Right hindlimb (tissue), 1 donor: Measurements from ENCODE around the gene HTATIP2.
"Not testable (repeated sequence)": the region's sequence is repeated elsewhere in the genome, so short reads cannot be mapped to it uniquely, and the experiment has no call there.

Experiments
- DNase-seq: peaks from one replicate; pipeline ENCODE4 v3.0.0-alpha.2; 2018

The HTATIP2 gene

GRCh38 chr11:20363500-20364340, at the start of gene HTATIP2:
Gene HTATIP2, plus strand, starts transcription at chr11:20363714. Its CDS starts 524 bp downstream, at chr11:20364238.
- DNase-seq, result peak; percentile 42

GRCh38 chr11:20315800-20316199, 47.7 kb upstream of the HTATIP2 start:
- DNase-seq, result no peak

GRCh38 chr11:20321177-20321576, 42.3 kb upstream of the HTATIP2 start:
- no peak for DNase-seq

- DNase-seq, result no peak
Measured at GRCh38 chr11:20327377-20327935, 36.1 kb upstream of the HTATIP2 start.

GRCh38 chr11:20336056-20336455, 27.5 kb upstream of the HTATIP2 start:
- DNase-seq, result no peak

GRCh38 chr11:20337526-20338154, 25.9 kb upstream of the HTATIP2 start:
- DNase-seq, result peak; percentile 57

- peak; percentile 80 for DNase-seq
Measured at GRCh38 chr11:20342347-20343141, 21.0 kb upstream of the HTATIP2 start.

- DNase-seq, result no peak
Measured at GRCh38 chr11:20351136-20351535, 12.4 kb upstream of the HTATIP2 start.

- DNase-seq, result no peak
Measured at GRCh38 chr11:20351751-20352262, 11.7 kb upstream of the HTATIP2 start.

GRCh38 chr11:20353829-20354434, 9.6 kb upstream of the HTATIP2 start:
- DNase-seq, result no peak

GRCh38 chr11:20355221-20356219, 8.0 kb upstream of the HTATIP2 start:
- DNase-seq, result no peak

GRCh38 chr11:20357150-20357549, 6.4 kb upstream of the HTATIP2 start:
- no peak for DNase-seq

- DNase-seq, result no peak
Measured at GRCh38 chr11:20360650-20361049, 2.9 kb upstream of the HTATIP2 start.

GRCh38 chr11:20362481-20362880, 1.0 kb upstream of the HTATIP2 start:
- no peak for DNase-seq

- no peak for DNase-seq
Measured at GRCh38 chr11:20363149-20363499, 390 bp upstream of the HTATIP2 start.

GRCh38 chr11:20364341-20364792, 853 bp downstream of the HTATIP2 start:
- DNase-seq, result no peak

GRCh38 chr11:20365465-20365864, 2.0 kb downstream of the HTATIP2 start:
- DNase-seq, result not testable (repeated sequence)

GRCh38 chr11:20367313-20367948, 3.9 kb downstream of the HTATIP2 start:
- DNase-seq, result no peak

- no peak for DNase-seq
Measured at GRCh38 chr11:20368438-20368837, 4.9 kb downstream of the HTATIP2 start.

- no peak for DNase-seq
Measured at GRCh38 chr11:20369826-20370225, 6.3 kb downstream of the HTATIP2 start.
